SH-SY5Y (cell line): ENCODE measurements around the gene PER2.

Experiments
- GATA2 ChIP-seq: IDR thresholded peaks from 2 replicates; pipeline ENCODE4 v1.6.1; 2011; ENCODE audit warnings: mild to moderate bottlenecking, low read depth, low read length
- GATA3 ChIP-seq: IDR thresholded peaks from 2 replicates; pipeline ENCODE4 v1.6.1; 2011; ENCODE audit warnings: low read depth, mild to moderate bottlenecking, low read length, moderate library complexity

GRCh38 chr2:238255636-238256035 is 32.8 kb downstream of the PER2 start:
- TF ChIP-seq GATA2 (no peak), GATA3 (no peak)
